PFSK-1 (cell line): Measurements from ENCODE around the gene CYSLTR2.

ENCODE experiments used
- FOXP2 ChIP-seq: optimal IDR thresholded peaks from 2 replicates; pipeline ENCODE3; 2011; ENCODE audit warnings: borderline replicate concordance, control low read depth, inconsistent platforms; ENCODE audit not compliant: insufficient read depth; ENCODE audit errors: extremely low read length, extremely low read depth
- POLR2AphosphoS5 ChIP-seq: IDR thresholded peaks from 2 replicates; pipeline ENCODE4 v1.6.1; 2012; ENCODE audit warnings: low read depth, mild to moderate bottlenecking, control low read depth, low read length, moderate library complexity
- SIN3A ChIP-seq: IDR thresholded peaks from 2 replicates; pipeline ENCODE4 v1.6.1; 2012; ENCODE audit warnings: mild to moderate bottlenecking, low read length, moderate library complexity, borderline replicate concordance; ENCODE audit not compliant: insufficient read depth
- TAF1 ChIP-seq: IDR thresholded peaks from 2 replicates; pipeline ENCODE4 v1.6.1; 2012; ENCODE audit warnings: low read length, control low read depth, borderline replicate concordance; ENCODE audit not compliant: insufficient read depth
- TF ChIP-seq, protein P1 (sequence below), 2 experiments: IDR thresholded peaks; 2 replicates each; pipeline versions ENCODE4 v1.6.1 to v1.8.0; 2011 to 2012; ENCODE audit warnings: low read depth in 2 of 2, low read length in 2 of 2, control low read depth in 1 of 2, inconsistent platforms in 1 of 2, mild to moderate bottlenecking in 1 of 2, moderate library complexity in 1 of 2; ENCODE audit not compliant: insufficient read depth in 1 of 2

Gene CYSLTR2

GRCh38 chr13:48760626-48761025, 106.9 kb downstream of the CYSLTR2 start:
- TF ChIP-seq SIN3A (no peak), FOXP2 (no peak), POLR2AphosphoS5 (no peak), TAF1 (no peak)
- TF ChIP-seq, protein P1, sequence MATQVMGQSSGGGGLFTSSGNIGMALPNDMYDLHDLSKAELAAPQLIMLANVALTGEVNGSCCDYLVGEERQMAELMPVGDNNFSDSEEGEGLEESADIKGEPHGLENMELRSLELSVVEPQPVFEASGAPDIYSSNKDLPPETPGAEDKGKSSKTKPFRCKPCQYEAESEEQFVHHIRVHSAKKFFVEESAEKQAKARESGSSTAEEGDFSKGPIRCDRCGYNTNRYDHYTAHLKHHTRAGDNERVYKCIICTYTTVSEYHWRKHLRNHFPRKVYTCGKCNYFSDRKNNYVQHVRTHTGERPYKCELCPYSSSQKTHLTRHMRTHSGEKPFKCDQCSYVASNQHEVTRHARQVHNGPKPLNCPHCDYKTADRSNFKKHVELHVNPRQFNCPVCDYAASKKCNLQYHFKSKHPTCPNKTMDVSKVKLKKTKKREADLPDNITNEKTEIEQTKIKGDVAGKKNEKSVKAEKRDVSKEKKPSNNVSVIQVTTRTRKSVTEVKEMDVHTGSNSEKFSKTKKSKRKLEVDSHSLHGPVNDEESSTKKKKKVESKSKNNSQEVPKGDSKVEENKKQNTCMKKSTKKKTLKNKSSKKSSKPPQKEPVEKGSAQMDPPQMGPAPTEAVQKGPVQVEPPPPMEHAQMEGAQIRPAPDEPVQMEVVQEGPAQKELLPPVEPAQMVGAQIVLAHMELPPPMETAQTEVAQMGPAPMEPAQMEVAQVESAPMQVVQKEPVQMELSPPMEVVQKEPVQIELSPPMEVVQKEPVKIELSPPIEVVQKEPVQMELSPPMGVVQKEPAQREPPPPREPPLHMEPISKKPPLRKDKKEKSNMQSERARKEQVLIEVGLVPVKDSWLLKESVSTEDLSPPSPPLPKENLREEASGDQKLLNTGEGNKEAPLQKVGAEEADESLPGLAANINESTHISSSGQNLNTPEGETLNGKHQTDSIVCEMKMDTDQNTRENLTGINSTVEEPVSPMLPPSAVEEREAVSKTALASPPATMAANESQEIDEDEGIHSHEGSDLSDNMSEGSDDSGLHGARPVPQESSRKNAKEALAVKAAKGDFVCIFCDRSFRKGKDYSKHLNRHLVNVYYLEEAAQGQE (IDR thresholded peaks at IDR 0.05; ENCODE audit: insufficient read depth in 1 of 2, low read depth in 2 of 2, low read length in 2 of 2) = no peak
